Activated CD8-positive, alpha-beta T cell treated with anti-CD3 and anti-CD28 coated beads for 36 hours (primary cell): Measurements from ENCODE around the gene TRMT44. TPM values are rescaled to one million over a fixed set of nuclear protein-coding genes. Genes with fewer than 3 reads are reported as not detected.

Source experiments
- ATAC-seq: fragments of 200-7000 bp; cut with Tn5 transposase; one replicate; pipeline ENCODE4 v1.10.0; 2021; ENCODE audit warnings: mild to moderate bottlenecking, moderate library complexity
- CTCF ChIA-PET: fragments of 350-600 bp; sonication (Branson Sonifier 250); formaldehyde crosslinking; loops from one replicate; lab custom pipeline; 2021; ENCODE audit warnings: antibody characterized with exemption; lab: Charles Lee
- POLR2A ChIA-PET: fragments of 350-600 bp; sonication (Branson Sonifier 250); formaldehyde crosslinking; loops from one replicate; lab custom pipeline; 2021; ENCODE audit warnings: antibody characterized with exemption; lab: Charles Lee
- DNase-seq: peaks from one replicate; pipeline ENCODE4 v3.0.0-alpha.2; 2020
- H3K27ac Mint-ChIP-seq: one replicate; pipeline ENCODE4 v1.8.0; 2021; ENCODE audit warnings: mild to moderate bottlenecking, mixed read lengths
- H3K27me3 Mint-ChIP-seq: one replicate; pipeline ENCODE4 v1.8.0; 2021; ENCODE audit warnings: mixed read lengths
- H3K36me3 Mint-ChIP-seq: one replicate; pipeline ENCODE4 v1.8.0; 2021; ENCODE audit warnings: low read depth, mixed read lengths
- H3K4me1 Mint-ChIP-seq: one replicate; pipeline ENCODE4 v1.8.0; 2021; ENCODE audit warnings: low read depth, mixed read lengths
- H3K4me3 Mint-ChIP-seq: one replicate; pipeline ENCODE4 v1.8.0; 2021; ENCODE audit warnings: mild to moderate bottlenecking, moderate library complexity, mixed read lengths
- H3K9me3 Mint-ChIP-seq: one replicate; pipeline ENCODE4 v1.8.0; 2021; ENCODE audit warnings: mixed read lengths
- CTCF ChIP-seq: fragments of 200-600 bp; IDR thresholded peaks from one replicate; pipeline ENCODE4 v1.8.0; 2022; ENCODE audit warnings: antibody characterized with exemption, mild to moderate bottlenecking
- intact Hi-C: fragments of 100-400 bp; cut with micrococcal nuclease; formaldehyde crosslinking; loops from one replicate; pipeline ENCODE4 v1.10.0; 2022
- total RNA-seq, 2 experiments: library from RNA; stranded (reverse); gene quantifications; one replicate each; pipeline ENCODE4 v1.2.3, GENCODE V29; 2021

TRMT44 gene
- total RNA-seq, 2 experiments from 2014 or later, result 25.5 to 26.3 TPM

GRCh38 chr4:8468746-8469535 lies 28.4 kb downstream of the TRMT44 start:
- Mint-ChIP-seq H3K9me3 (no peaks in the 10 kb centered on the region), H3K4me1 (no peaks in the 10 kb centered on the region), H3K27ac (no peak overlapping the region), H3K36me3 (peaks cover 18% of the 10 kb centered on the region), H3K27me3 (no peaks in the 10 kb centered on the region), H3K4me3 (no peak overlapping the region)
- ChIA-PET CTCF (interaction anchor here (0.7 to 2.2 kb wide), 16 partner anchors 10 to 461 kb away, joined by 3 to 8 read pairs (median 4); no protein-coding TSS in a partner anchor), POLR2A (no interaction called here)
- intact Hi-C loops, result loop anchor here (5.0 kb wide), 1 partner anchor 123 kb away; the partner anchor contains the start of gene CPZ
- ATAC-seq, result peak; percentile 87
- peak; percentile 86 for TF ChIP-seq CTCF
- DNase-seq, result peak; percentile 58

- Mint-ChIP-seq H3K36me3 (peaks cover 18% of the 10 kb centered on the region), H3K4me3 (no peak overlapping the region), H3K27me3 (no peaks in the 10 kb centered on the region), H3K4me1 (no peaks in the 10 kb centered on the region), H3K9me3 (no peaks in the 10 kb centered on the region), H3K27ac (no peak overlapping the region)
- no peak for DNase-seq
- CTCF ChIA-PET, result interaction anchor here (1.1 to 2.2 kb wide), 5 partner anchors 10 to 229 kb away, joined by 3 to 8 read pairs (median 6); no protein-coding TSS in a partner anchor
- intact Hi-C loops, result loop anchor here (5.0 kb wide), 1 partner anchor 123 kb away; the partner anchor contains the start of gene CPZ
- no peak for TF ChIP-seq CTCF
- POLR2A ChIA-PET, result no interaction called here
- no peak for ATAC-seq
Observed at GRCh38 chr4:8469550-8469949, 29.0 kb downstream of the TRMT44 start.

- Mint-ChIP-seq H3K36me3 (peaks cover 13% of the 10 kb centered on the region), H3K27ac (no peak overlapping the region), H3K4me3 (no peak overlapping the region), H3K4me1 (no peaks in the 10 kb centered on the region), H3K9me3 (no peaks in the 10 kb centered on the region), H3K27me3 (no peaks in the 10 kb centered on the region)
- ChIA-PET POLR2A (no interaction called here), CTCF (no interaction called here)
- DNase-seq (no peak), ATAC-seq (no peak)
- TF ChIP-seq CTCF, result no peak
- intact Hi-C loops, result no loop called here
Observed at GRCh38 chr4:8470451-8471024, 30.0 kb downstream of the TRMT44 start.

- ChIA-PET CTCF (no interaction called here), POLR2A (interaction anchor here (1.0 kb wide), 1 partner anchor 229 kb away, joined by 3 read pairs; no protein-coding TSS in a partner anchor)
- Mint-ChIP-seq H3K27ac (no peak overlapping the region), H3K4me3 (no peak overlapping the region), H3K4me1 (no peaks in the 10 kb centered on the region), H3K27me3 (no peaks in the 10 kb centered on the region), H3K9me3 (no peaks in the 10 kb centered on the region), H3K36me3 (peaks cover 11% of the 10 kb centered on the region)
- no peak for ATAC-seq
- no peak for TF ChIP-seq CTCF
- DNase-seq, result no peak
- intact Hi-C loops, result no loop called here
Observed at GRCh38 chr4:8471211-8471875, 30.8 kb downstream of the TRMT44 start.
